Myocyte (in vitro differentiated cells): ENCODE data around the gene SLC25A30. TPM values are rescaled to one million over a fixed set of nuclear protein-coding genes. Genes with fewer than 3 reads are reported as not detected.
A peak's percentile ranks its signal among the peaks of the same experiment; 100 is the strongest.
"Not testable (repeated sequence)": the region's sequence is repeated elsewhere in the genome, so short reads cannot be mapped to it uniquely, and the experiment has no call there.

Source experiments
- DNase-seq: peaks from one replicate; pipeline ENCODE4 v3.0.0-alpha.2; 2012; ENCODE audit warnings: low read depth
- total RNA-seq: library from RNA; depleted of rRNA; stranded (reverse); fragments of >200 nt; gene quantifications from 2 replicates; pipeline ENCODE4 v1.2.3, GENCODE V29; 2014

SLC25A30 gene
- total RNA-seq, 1 donor from 2014 or later: 12.3 TPM

GRCh38 chr13:45368571-45368970 is 49.6 kb downstream of the SLC25A30 start:
- DNase-seq: no peak

- no peak for DNase-seq
Observed at GRCh38 chr13:45368005-45368404, 50.2 kb downstream of the SLC25A30 start.

GRCh38 chr13:45367358-45367757 is 50.8 kb downstream of the SLC25A30 start:
- DNase-seq: peak; percentile 57

- no peak for DNase-seq
Observed at GRCh38 chr13:45365558-45365885, 52.7 kb downstream of the SLC25A30 start.

GRCh38 chr13:45364876-45365557 is 53.2 kb downstream of the SLC25A30 start:
- no peak for DNase-seq

GRCh38 chr13:45362939-45363338 is 55.2 kb downstream of the SLC25A30 start:
- no peak for DNase-seq

- no peak for DNase-seq
Observed at GRCh38 chr13:45361596-45362206, 56.5 kb downstream of the SLC25A30 start.

- DNase-seq: peak; percentile 39
Observed at GRCh38 chr13:45356966-45357672, 61.1 kb downstream of the SLC25A30 start.

GRCh38 chr13:45353895-45354294 is 64.3 kb downstream of the SLC25A30 start:
- DNase-seq: no peak

GRCh38 chr13:45352031-45352430 is 66.1 kb downstream of the SLC25A30 start:
- DNase-seq: no peak

GRCh38 chr13:45350152-45350551 is 68.0 kb downstream of the SLC25A30 start:
- no peak for DNase-seq

GRCh38 chr13:45349438-45349837 is 68.7 kb downstream of the SLC25A30 start:
- DNase-seq: peak; percentile 49

GRCh38 chr13:45344064-45344463 is 74.1 kb downstream of the SLC25A30 start:
- DNase-seq: not testable (repeated sequence)

Other genes starting within 250 kb of the SLC25A30 start
- not detected in 2 replicates for gene KCTD4, start 217.3 kb downstream of the SLC25A30 start, total RNA-seq
- 2,103 and 2,274 TPM in 2 replicates for gene TPT1, start 77.2 kb downstream of the SLC25A30 start, total RNA-seq
- gene COG3, start 46.6 kb upstream of the SLC25A30 start, total RNA-seq: 23.6 TPM in 2 replicates
- not detected in 2 replicates for gene ERICH6B, start 197.4 kb upstream of the SLC25A30 start, total RNA-seq